Panc1 (cell line): ENCODE data around the gene TANC1. TPM values are rescaled to one million over a fixed set of nuclear protein-coding genes. Genes with fewer than 3 reads are reported as not detected.
A peak's percentile ranks its signal among the peaks of the same experiment; 100 is the strongest.

Experiments
- ATAC-seq: fragments of 200-7000 bp; cut with Tn5 transposase; 2 replicates; pipeline ENCODE4 v1.9.1; 2020; ENCODE audit warnings: mild to moderate bottlenecking, moderate library complexity
- BruUV-seq: library from RNA; stranded (reverse); fragments of 400-500 nt; replicated peaks from 2 replicates; lab custom pipeline; 2021; lab: Mats Ljungman, UMichigan
- CTCF ChIA-PET: fragments of 300-600 bp; sonication (Branson Sonifier 250); formaldehyde crosslinking; loops from one replicate; lab custom pipeline; 2022; ENCODE audit warnings: antibody characterized with exemption; lab: Charles Lee
- POLR2A ChIA-PET: fragments of 300-600 bp; sonication (Branson Sonifier 250); formaldehyde crosslinking; loops from one replicate; lab custom pipeline; 2022; ENCODE audit warnings: antibody characterized with exemption; lab: Charles Lee
- DNase-seq: peaks from one replicate; pipeline ENCODE4 v3.0.0-alpha.2; 2010; ENCODE audit warnings: low read depth, low spot score
- H3K27ac ChIP-seq: 2 replicates; pipeline ENCODE4 v1.5.1; 2011; ENCODE audit warnings: mild to moderate bottlenecking, low read length, inconsistent platforms
- H3K27me3 ChIP-seq: fragments of 200-500 bp; sonication (Bioruptor generic); 2 replicates; pipeline ENCODE4 v1.6.0; 2014; ENCODE audit warnings: low read length, inconsistent platforms; ENCODE audit not compliant: control insufficient read depth, insufficient read depth
- H3K36me3 ChIP-seq: fragments of 200-500 bp; sonication (Bioruptor generic); 2 replicates; pipeline ENCODE4 v1.5.1; 2014; ENCODE audit warnings: inconsistent platforms, mild to moderate bottlenecking, low read length, moderate library complexity; ENCODE audit not compliant: control insufficient read depth, insufficient read depth
- H3K4me1 ChIP-seq: 2 replicates; pipeline ENCODE4 v1.5.1; 2011; ENCODE audit warnings: inconsistent platforms, mild to moderate bottlenecking, low read length, moderate library complexity; ENCODE audit not compliant: control insufficient read depth, insufficient read depth
- H3K4me3 ChIP-seq, 2 experiments: 2 replicates each; pipeline ENCODE4 v1.5.1; 2011 to 2012; ENCODE audit warnings: low read depth in 2 of 2, low read length in 2 of 2, mild to moderate bottlenecking in 2 of 2, inconsistent platforms in 1 of 2, moderate library complexity in 1 of 2
- H3K9me3 ChIP-seq: fragments of 200-500 bp; sonication (Bioruptor generic); 2 replicates; pipeline ENCODE4 v1.5.1; 2014; ENCODE audit warnings: low read depth, mild to moderate bottlenecking, inconsistent platforms, low read length, moderate library complexity; ENCODE audit not compliant: control insufficient read depth, insufficient read depth
- POLR2AphosphoS5 ChIP-seq: IDR thresholded peaks from 2 replicates; pipeline ENCODE4 v1.6.1; 2012; ENCODE audit warnings: mild to moderate bottlenecking, low read depth, low read length, moderate library complexity
- SIN3A ChIP-seq: IDR thresholded peaks from 2 replicates; pipeline ENCODE4 v1.6.1; 2012; ENCODE audit warnings: low read depth, mild to moderate bottlenecking, low read length, moderate library complexity, borderline replicate concordance; ENCODE audit not compliant: insufficient read depth
- TCF7L2 ChIP-seq: IDR thresholded peaks from 2 replicates; pipeline ENCODE4 v1.6.1; 2011; ENCODE audit warnings: mild to moderate bottlenecking, low read depth, low read length, inconsistent platforms
- in situ Hi-C: cut with HindIII; loops from 2 replicates; pipeline ENCODE4 v1.10.0; 2016; ENCODE audit warnings: low sequenced_read_pairs, low pct_unique_long_range_greater_than_20kb
- intact Hi-C: fragments of 100-400 bp; cut with micrococcal nuclease; formaldehyde crosslinking; loops from one replicate; pipeline ENCODE4 v1.10.0; 2022; ENCODE audit not compliant: unreplicated experiment
- total RNA-seq: library from RNA; stranded (reverse); gene quantifications from one replicate; pipeline ENCODE4 v1.2.1, GENCODE V29; 2021; ENCODE audit not compliant: unreplicated experiment
- TF ChIP-seq, protein P1 (sequence below): fragments of 450-650 bp; IDR thresholded peaks from 2 replicates; pipeline ENCODE4 v1.5.1; 2017; ENCODE audit warnings: mild to moderate bottlenecking
- TF ChIP-seq, protein P2 (sequence below), 2 experiments: IDR thresholded peaks; 2 replicates each; pipeline ENCODE4 v1.6.1; 2011 to 2012; ENCODE audit warnings: low read depth in 2 of 2, control low read depth in 1 of 2, low read length in 1 of 2, mild to moderate bottlenecking in 1 of 2, moderate library complexity in 1 of 2; ENCODE audit not compliant: insufficient read depth in 1 of 2

The TANC1 gene
- total RNA-seq, 1 experiment from 2014 or later, result 44.3 TPM

DNA sequence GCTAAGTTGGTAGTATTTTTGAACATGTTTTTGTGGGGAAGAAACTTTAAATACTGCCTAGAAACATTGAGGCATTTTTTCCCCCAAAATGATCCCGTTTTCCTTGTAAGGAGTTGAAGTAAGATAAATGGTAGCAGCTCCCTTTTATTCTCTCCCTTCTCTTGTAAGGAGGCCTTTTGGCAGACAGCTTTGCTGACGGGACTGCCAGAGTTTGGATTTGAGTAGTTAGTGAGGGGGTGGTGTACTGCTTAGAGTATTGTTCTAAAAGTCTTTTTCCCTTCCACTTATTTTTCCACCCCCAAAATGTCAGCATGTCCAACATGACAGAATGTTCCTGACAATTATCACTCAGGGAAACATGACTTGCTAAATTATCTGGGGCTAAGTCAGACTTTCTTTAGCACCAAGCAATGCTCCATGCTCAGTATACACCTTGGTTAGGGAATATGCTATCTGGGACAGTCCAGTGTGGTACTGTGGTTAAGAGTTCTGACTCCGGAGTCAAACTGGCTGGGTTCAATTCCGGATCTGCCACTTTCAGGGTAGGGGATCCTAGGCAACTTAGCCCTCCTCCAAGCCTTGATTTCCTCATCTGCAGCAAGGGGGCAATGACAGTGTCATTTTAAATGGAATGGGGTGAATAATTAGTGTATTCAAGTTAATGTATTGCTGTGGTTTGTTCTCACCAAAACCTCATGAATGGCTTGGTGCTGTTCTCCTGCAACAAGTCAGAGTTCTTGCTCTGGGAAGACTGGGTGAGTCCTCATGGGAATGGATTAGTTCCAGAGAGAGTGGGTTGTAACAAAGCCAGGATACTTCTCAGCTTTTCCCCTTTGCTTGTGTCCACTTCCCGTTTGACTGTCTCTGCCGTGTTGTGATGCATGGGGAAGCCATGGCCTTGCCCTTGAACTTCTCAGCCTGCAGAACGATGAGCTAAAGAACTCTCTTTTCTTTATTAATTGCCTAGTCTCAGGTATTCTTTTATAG, 116.2 kb downstream of the TANC1 start:
- no peak overlapping the region for H3K4me3 ChIP-seq
- DNase-seq (no peak), ATAC-seq (no peak)
- TF ChIP-seq POLR2AphosphoS5, result no peak
- TF ChIP-seq, protein P1, sequence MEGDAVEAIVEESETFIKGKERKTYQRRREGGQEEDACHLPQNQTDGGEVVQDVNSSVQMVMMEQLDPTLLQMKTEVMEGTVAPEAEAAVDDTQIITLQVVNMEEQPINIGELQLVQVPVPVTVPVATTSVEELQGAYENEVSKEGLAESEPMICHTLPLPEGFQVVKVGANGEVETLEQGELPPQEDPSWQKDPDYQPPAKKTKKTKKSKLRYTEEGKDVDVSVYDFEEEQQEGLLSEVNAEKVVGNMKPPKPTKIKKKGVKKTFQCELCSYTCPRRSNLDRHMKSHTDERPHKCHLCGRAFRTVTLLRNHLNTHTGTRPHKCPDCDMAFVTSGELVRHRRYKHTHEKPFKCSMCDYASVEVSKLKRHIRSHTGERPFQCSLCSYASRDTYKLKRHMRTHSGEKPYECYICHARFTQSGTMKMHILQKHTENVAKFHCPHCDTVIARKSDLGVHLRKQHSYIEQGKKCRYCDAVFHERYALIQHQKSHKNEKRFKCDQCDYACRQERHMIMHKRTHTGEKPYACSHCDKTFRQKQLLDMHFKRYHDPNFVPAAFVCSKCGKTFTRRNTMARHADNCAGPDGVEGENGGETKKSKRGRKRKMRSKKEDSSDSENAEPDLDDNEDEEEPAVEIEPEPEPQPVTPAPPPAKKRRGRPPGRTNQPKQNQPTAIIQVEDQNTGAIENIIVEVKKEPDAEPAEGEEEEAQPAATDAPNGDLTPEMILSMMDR, result no peak
- TF ChIP-seq TCF7L2, result no peak
- no peak for TF ChIP-seq SIN3A
- TF ChIP-seq, protein P2, sequence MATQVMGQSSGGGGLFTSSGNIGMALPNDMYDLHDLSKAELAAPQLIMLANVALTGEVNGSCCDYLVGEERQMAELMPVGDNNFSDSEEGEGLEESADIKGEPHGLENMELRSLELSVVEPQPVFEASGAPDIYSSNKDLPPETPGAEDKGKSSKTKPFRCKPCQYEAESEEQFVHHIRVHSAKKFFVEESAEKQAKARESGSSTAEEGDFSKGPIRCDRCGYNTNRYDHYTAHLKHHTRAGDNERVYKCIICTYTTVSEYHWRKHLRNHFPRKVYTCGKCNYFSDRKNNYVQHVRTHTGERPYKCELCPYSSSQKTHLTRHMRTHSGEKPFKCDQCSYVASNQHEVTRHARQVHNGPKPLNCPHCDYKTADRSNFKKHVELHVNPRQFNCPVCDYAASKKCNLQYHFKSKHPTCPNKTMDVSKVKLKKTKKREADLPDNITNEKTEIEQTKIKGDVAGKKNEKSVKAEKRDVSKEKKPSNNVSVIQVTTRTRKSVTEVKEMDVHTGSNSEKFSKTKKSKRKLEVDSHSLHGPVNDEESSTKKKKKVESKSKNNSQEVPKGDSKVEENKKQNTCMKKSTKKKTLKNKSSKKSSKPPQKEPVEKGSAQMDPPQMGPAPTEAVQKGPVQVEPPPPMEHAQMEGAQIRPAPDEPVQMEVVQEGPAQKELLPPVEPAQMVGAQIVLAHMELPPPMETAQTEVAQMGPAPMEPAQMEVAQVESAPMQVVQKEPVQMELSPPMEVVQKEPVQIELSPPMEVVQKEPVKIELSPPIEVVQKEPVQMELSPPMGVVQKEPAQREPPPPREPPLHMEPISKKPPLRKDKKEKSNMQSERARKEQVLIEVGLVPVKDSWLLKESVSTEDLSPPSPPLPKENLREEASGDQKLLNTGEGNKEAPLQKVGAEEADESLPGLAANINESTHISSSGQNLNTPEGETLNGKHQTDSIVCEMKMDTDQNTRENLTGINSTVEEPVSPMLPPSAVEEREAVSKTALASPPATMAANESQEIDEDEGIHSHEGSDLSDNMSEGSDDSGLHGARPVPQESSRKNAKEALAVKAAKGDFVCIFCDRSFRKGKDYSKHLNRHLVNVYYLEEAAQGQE (IDR thresholded peaks at IDR 0.05; ENCODE audit: insufficient read depth in 1 of 2, low read depth in 2 of 2, low read length in 1 of 2), result no peak
- CTCF ChIA-PET, result no interaction called here
- H3K27ac ChIP-seq, result peak overlapping the region; percentile 72
- intact Hi-C loops (no loop called here), in situ Hi-C loops (no loop called here)
- no peaks in the 10 kb centered on the region for H3K36me3 ChIP-seq
- no TSS peak for BruUV-seq
- POLR2A ChIA-PET, result interaction anchor here (0.6 to 1.0 kb wide), 3 partner anchors 9 to 130 kb away, joined by 3 to 4 read pairs (median 3); no protein-coding TSS in a partner anchor
- H3K4me1 ChIP-seq, result peaks cover 34% of the 10 kb centered on the region
- no peaks in the 10 kb centered on the region for H3K9me3 ChIP-seq
- H3K27me3 ChIP-seq, result no peaks in the 10 kb centered on the region

DNA sequence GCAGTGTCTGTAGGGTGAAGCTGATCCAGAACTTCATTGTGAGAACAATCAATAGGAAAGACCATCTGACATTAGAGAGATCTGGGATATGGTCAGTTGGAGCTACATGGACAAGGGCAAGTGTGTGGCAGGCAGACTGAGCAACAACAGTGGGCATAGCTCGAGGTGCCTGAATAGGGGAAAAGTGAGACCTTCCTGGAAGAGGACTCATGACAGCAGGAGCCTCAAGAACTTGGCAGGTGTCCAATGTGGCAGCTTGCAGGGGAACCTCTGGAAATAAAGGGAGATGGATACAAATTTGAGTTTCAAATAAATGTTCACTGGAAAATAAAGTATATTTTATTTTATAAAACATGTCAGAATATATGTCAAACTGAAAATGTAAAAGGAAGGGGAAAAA, 117.9 kb downstream of the TANC1 start:
- no peak for TF ChIP-seq POLR2AphosphoS5
- TF ChIP-seq SIN3A, result no peak
- TF ChIP-seq, protein P2 (IDR thresholded peaks at IDR 0.05; ENCODE audit: insufficient read depth in 1 of 2, low read depth in 2 of 2, low read length in 1 of 2), result no peak
- TF ChIP-seq, protein P1, result no peak
- no peak for TF ChIP-seq TCF7L2
- ChIA-PET CTCF (no interaction called here), POLR2A (no interaction called here)
- in situ Hi-C loops, result no loop called here
- Histone ChIP-seq H3K27me3 (no peaks in the 10 kb centered on the region), H3K36me3 (no peaks in the 10 kb centered on the region), H3K27ac (no peak overlapping the region; the same call in 1 of the 2 replicates), H3K4me3 (no peak overlapping the region), H3K9me3 (no peaks in the 10 kb centered on the region), H3K4me1 (peaks cover 48% of the 10 kb centered on the region)
- no TSS peak for BruUV-seq
- ATAC-seq (no peak), DNase-seq (no peak)
- intact Hi-C loops, result no loop called here
